NCI-H2107 treated with DMSO at 0.1 percent for 48 hours (cell line): ENCODE data around the gene RAB8A.
A peak's percentile ranks its signal among the peaks of the same experiment; 100 is the strongest.

ENCODE experiments used
- DNase-seq: peaks from one replicate; lab custom pipeline; 2025; ENCODE audit not compliant: unreplicated experiment; lab: John Stamatoyannopoulos, UW

The RAB8A gene

GRCh38 chr19:16111160-16111908, at the start of gene RAB8A:
RAB8A (plus strand) TSS chr19:16111889; CDS start chr19:16111902, 13 bp downstream.
- DNase-seq = peak; percentile 97

- DNase-seq = no peak
Measured at GRCh38 chr19:16061943-16062342, 49.7 kb upstream of the RAB8A start.

- DNase-seq = no peak
Measured at GRCh38 chr19:16062789-16063188, 48.9 kb upstream of the RAB8A start.

- no peak for DNase-seq
Measured at GRCh38 chr19:16064209-16064889, 47.3 kb upstream of the RAB8A start.

GRCh38 chr19:16066611-16067104, 45.0 kb upstream of the RAB8A start:
- DNase-seq = peak; percentile 4

GRCh38 chr19:16067205-16067938, 44.3 kb upstream of the RAB8A start:
- DNase-seq = no peak

- no peak for DNase-seq
Measured at GRCh38 chr19:16068696-16069259, 42.9 kb upstream of the RAB8A start.

GRCh38 chr19:16069813-16070365, 41.8 kb upstream of the RAB8A start:
- no peak for DNase-seq

GRCh38 chr19:16070366-16070990, 41.2 kb upstream of the RAB8A start:
- DNase-seq = no peak

GRCh38 chr19:16071072-16071691, 40.5 kb upstream of the RAB8A start:
- DNase-seq = no peak

- no peak for DNase-seq
Measured at GRCh38 chr19:16073481-16073880, 38.2 kb upstream of the RAB8A start.

- DNase-seq = no peak
Measured at GRCh38 chr19:16073988-16074387, 37.7 kb upstream of the RAB8A start.

- no peak for DNase-seq
Measured at GRCh38 chr19:16074488-16075365, 37.0 kb upstream of the RAB8A start.

GRCh38 chr19:16075430-16076153, 36.1 kb upstream of the RAB8A start:
- DNase-seq = no peak

- peak; percentile 4 for DNase-seq
Measured at GRCh38 chr19:16076154-16076957, 35.3 kb upstream of the RAB8A start, which contains the start of gene TPM4. TPM4 (plus strand) TSS chr19:16076495; CDS start chr19:16076566, 71 bp downstream.

- DNase-seq = peak; percentile 10
Measured at GRCh38 chr19:16076958-16077611, 34.6 kb upstream of the RAB8A start.
